ENCODE results near the gene ZP3. TPM values are rescaled to one million over a fixed set of nuclear protein-coding genes. Genes with fewer than 3 reads are reported as not detected.

ZP3 gene
- total and polyA plus RNA-seq, 10 donors: 1.3 to 7.5 (median 3.5) TPM

GRCh38 chr7:76403780-76404494 lies 20.8 kb upstream of the ZP3 start:
- no peaks in the 10 kb centered on the region for H3K9me3 ChIP-seq
- H3K36me3 ChIP-seq: no peaks in the 10 kb centered on the region
- 73 to 79% (median 76%) methylated on average over 10 of the region's 10 CpGs for WGBS, 5 donors
- H3K27me3 ChIP-seq (replicated peaks in 1 of 7): no peaks in the 10 kb centered on the region
- intact Hi-C loops (cut with DNase I; ENCODE audit: low total_unique reads): no loop called here
- TF ChIP-seq CTCF (IDR thresholded peaks at IDR 0.05 in 8 of 11, conservative IDR thresholded peaks at IDR 0.05 in 3 of 11) (no peak), POLR2AphosphoS5 (IDR thresholded peaks at IDR 0.05) (no peak), POLR2A (IDR thresholded peaks at IDR 0.05) (no peak)
- H3K4me3 ChIP-seq: no peak overlapping the region
- DNase-seq: no peak
- peaks cover 0 to 22% (median 11%) of the 10 kb centered on the region in 6 donors for H3K4me1 ChIP-seq
- peak overlapping the region in 4 of 8 donors; percentile 48 to 75 (median 60) for H3K27ac ChIP-seq

- no peak overlapping the region for H3K27ac ChIP-seq
- no peaks in the 10 kb centered on the region for H3K9me3 ChIP-seq
- WGBS, 5 donors: 87 to 94% (median 89%) methylated on average over 9 of the region's 9 CpGs
- H3K27me3 ChIP-seq (replicated peaks in 1 of 7): no peaks in the 10 kb centered on the region
- H3K36me3 ChIP-seq: no peaks in the 10 kb centered on the region
- TF ChIP-seq POLR2A (IDR thresholded peaks at IDR 0.05): no peak
- TF ChIP-seq POLR2AphosphoS5 (IDR thresholded peaks at IDR 0.05): no peak
- intact Hi-C loops (cut with DNase I; ENCODE audit: low total_unique reads): no loop called here
- peaks cover 0 to 22% (median 11%) of the 10 kb centered on the region in 6 donors for H3K4me1 ChIP-seq
- no peak for DNase-seq
- H3K4me3 ChIP-seq: no peak overlapping the region
Observed at GRCh38 chr7:76405738-76406137, 19.0 kb upstream of the ZP3 start.

- TF ChIP-seq CTCF (IDR thresholded peaks at IDR 0.05 in 8 of 11, conservative IDR thresholded peaks at IDR 0.05 in 3 of 11) (no peak), POLR2A (IDR thresholded peaks at IDR 0.05) (no peak), POLR2AphosphoS5 (IDR thresholded peaks at IDR 0.05) (no peak)
- DNase-seq: no peak
- Histone ChIP-seq H3K36me3 (no peaks in the 10 kb centered on the region), H3K27me3 (replicated peaks in 1 of 7) (no peaks in the 10 kb centered on the region), H3K4me1 (peaks cover 0 to 21% (median 11%) of the 10 kb centered on the region in 6 donors), H3K4me3 (no peak overlapping the region), H3K9me3 (no peaks in the 10 kb centered on the region), H3K27ac (no peak overlapping the region)
- 70 to 97% (median 92%) methylated on average over 4 of the region's 4 CpGs for WGBS, 5 donors
- intact Hi-C loops (cut with DNase I; ENCODE audit: low total_unique reads): no loop called here
Observed at GRCh38 chr7:76407718-76408117, 17.0 kb upstream of the ZP3 start.

- no peak for DNase-seq
- intact Hi-C loops (cut with DNase I; ENCODE audit: low total_unique reads): no loop called here
- H3K36me3 ChIP-seq: no peaks in the 10 kb centered on the region
- H3K27me3 ChIP-seq (replicated peaks in 1 of 7): no peaks in the 10 kb centered on the region
- H3K4me1 ChIP-seq: peaks cover 0 to 17% (median 11%) of the 10 kb centered on the region in 6 donors
- no peak overlapping the region for H3K27ac ChIP-seq
- no peak overlapping the region for H3K4me3 ChIP-seq
- TF ChIP-seq CTCF (IDR thresholded peaks at IDR 0.05 in 8 of 11, conservative IDR thresholded peaks at IDR 0.05 in 3 of 11) (no peak), POLR2AphosphoS5 (IDR thresholded peaks at IDR 0.05) (no peak), POLR2A (IDR thresholded peaks at IDR 0.05) (no peak)
- H3K9me3 ChIP-seq: no peaks in the 10 kb centered on the region
Observed at GRCh38 chr7:76408121-76408560, 16.6 kb upstream of the ZP3 start.
